Vagina (tissue), 2 donors: ENCODE data around the gene CD83.

Experiments used
- POLR2A ChIP-seq, 2 donors: fragments of 450-650 bp; IDR thresholded peaks; one replicate each; pipeline ENCODE4 v1.6.1; 2017; ENCODE audit warnings: antibody characterized with exemption in 2 of 2, mild to moderate bottlenecking in 2 of 2, moderate library complexity in 2 of 2
- POLR2AphosphoS5 ChIP-seq, 2 donors: sonication (generic); formaldehyde crosslinking; IDR thresholded peaks; one replicate each; pipeline ENCODE4 v1.9.0; 2017; ENCODE audit warnings: antibody characterized with exemption in 2 of 2, mild to moderate bottlenecking in 2 of 2, low read depth in 1 of 2; ENCODE audit not compliant: insufficient read depth in 1 of 2
- TF ChIP-seq, protein P1 (sequence below), 3 experiments: fragments of 450-650 bp in 2 of 3; fragments of 200-600 bp in 1 of 3; sonication (generic) in 1 of 3; IDR thresholded peaks; one replicate each; pipeline ENCODE4 v1.5.1; 2017 to 2019; ENCODE audit warnings: antibody characterized with exemption in 3 of 3, mild to moderate bottlenecking in 2 of 3, moderate library complexity in 2 of 3

DNA sequence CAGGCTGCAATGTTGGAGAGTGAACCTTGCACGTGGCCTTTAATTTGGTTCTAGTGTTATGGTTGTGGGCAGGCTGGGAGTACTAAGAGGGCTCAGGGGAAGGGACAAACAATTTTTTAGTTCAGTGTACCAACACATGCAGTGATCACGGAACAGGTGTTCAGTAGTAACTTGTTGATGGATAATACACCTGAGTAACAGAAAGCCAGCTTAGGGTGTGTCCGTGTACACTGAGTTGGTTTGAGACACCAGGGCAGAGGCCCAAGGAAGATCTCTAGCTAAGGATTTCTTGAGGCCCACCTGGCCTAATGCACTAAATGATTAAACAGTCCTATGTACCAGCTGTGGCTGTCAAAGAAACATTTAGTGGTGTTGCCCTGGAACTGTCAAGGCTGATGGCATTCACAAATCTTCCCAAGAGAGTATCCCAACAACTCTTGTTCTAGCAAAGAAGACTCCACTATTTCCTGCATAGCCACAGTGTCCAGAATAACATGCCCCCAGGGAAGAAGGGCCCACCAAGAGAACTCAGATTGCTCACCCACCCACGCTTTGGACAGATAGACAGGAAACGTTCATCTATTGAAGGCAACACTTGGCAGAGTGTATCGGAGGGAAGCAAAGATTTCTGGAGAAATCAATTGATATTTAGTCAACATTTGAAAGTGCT lies 60.0 kb downstream of the CD83 start:
- TF ChIP-seq, protein P1, sequence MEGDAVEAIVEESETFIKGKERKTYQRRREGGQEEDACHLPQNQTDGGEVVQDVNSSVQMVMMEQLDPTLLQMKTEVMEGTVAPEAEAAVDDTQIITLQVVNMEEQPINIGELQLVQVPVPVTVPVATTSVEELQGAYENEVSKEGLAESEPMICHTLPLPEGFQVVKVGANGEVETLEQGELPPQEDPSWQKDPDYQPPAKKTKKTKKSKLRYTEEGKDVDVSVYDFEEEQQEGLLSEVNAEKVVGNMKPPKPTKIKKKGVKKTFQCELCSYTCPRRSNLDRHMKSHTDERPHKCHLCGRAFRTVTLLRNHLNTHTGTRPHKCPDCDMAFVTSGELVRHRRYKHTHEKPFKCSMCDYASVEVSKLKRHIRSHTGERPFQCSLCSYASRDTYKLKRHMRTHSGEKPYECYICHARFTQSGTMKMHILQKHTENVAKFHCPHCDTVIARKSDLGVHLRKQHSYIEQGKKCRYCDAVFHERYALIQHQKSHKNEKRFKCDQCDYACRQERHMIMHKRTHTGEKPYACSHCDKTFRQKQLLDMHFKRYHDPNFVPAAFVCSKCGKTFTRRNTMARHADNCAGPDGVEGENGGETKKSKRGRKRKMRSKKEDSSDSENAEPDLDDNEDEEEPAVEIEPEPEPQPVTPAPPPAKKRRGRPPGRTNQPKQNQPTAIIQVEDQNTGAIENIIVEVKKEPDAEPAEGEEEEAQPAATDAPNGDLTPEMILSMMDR (IDR thresholded peaks at IDR 0.05): no peak
- TF ChIP-seq POLR2A (IDR thresholded peaks at IDR 0.05) (no peak), POLR2AphosphoS5 (IDR thresholded peaks at IDR 0.05; ENCODE audit: insufficient read depth in 1 of 2, low read depth in 1 of 2) (no peak)
